ENCODE data around the gene CUEDC1. TPM values are rescaled to one million over a fixed set of nuclear protein-coding genes. Genes with fewer than 3 reads are reported as not detected.

The CUEDC1 gene
- total RNA-seq, 1 experiment from 2014 or later, result 53.5 TPM

GRCh38 chr17:57819867-57820266, 135.3 kb downstream of the CUEDC1 start:
- no TSS peak for BruUV-seq (replicated peaks)
- Histone ChIP-seq H3K27me3 (replicated peaks; ENCODE audit: insufficient read depth, low read depth, low read length, poor library complexity) (peaks cover 2% of the 10 kb centered on the region), H3K4me1 (ENCODE audit: insufficient read depth, low read length, poor library complexity, severe bottlenecking) (peaks cover 14% of the 10 kb centered on the region), H3K27ac (ENCODE audit: low read depth, low read length, poor library complexity, severe bottlenecking) (no peak overlapping the region), H3K36me3 (ENCODE audit: insufficient read depth, low read length, poor library complexity, severe bottlenecking) (no peaks in the 10 kb centered on the region), H3K4me3 (ENCODE audit: low read depth, low read length, poor library complexity, severe bottlenecking) (no peak overlapping the region), H3K9me3 (ENCODE audit: low read depth, low read length, poor library complexity, severe bottlenecking) (no peaks in the 10 kb centered on the region)
- intact Hi-C loops (cut with micrococcal nuclease; ENCODE audit: unreplicated experiment), result loop anchor here (10.0 kb wide), 1 partner anchor 395 kb away; no protein-coding TSS in a partner anchor
- ChIA-PET POLR2A (ENCODE audit: low non-redundant PET) (no interaction called here), CTCF (interaction anchor here (0.8 kb wide), 1 partner anchor 14 kb away, joined by 7 read pairs; no protein-coding TSS in a partner anchor)
- peak; percentile 63 for DNase-seq (ENCODE audit: low spot score)
- TF ChIP-seq CTCF (conservative IDR thresholded peaks at IDR 0.05; ENCODE audit: low read depth, low read length) (no peak), EZH2 (IDR thresholded peaks at IDR 0.05; ENCODE audit: borderline replicate concordance, low read depth, low read length, poor library complexity, severe bottlenecking) (no peak)

- Histone ChIP-seq H3K4me1 (ENCODE audit: insufficient read depth, low read length, poor library complexity, severe bottlenecking) (peaks cover 14% of the 10 kb centered on the region), H3K27me3 (replicated peaks; ENCODE audit: insufficient read depth, low read depth, low read length, poor library complexity) (peaks cover 6% of the 10 kb centered on the region), H3K36me3 (ENCODE audit: insufficient read depth, low read length, poor library complexity, severe bottlenecking) (no peaks in the 10 kb centered on the region), H3K4me3 (ENCODE audit: low read depth, low read length, poor library complexity, severe bottlenecking) (no peak overlapping the region), H3K9me3 (ENCODE audit: low read depth, low read length, poor library complexity, severe bottlenecking) (no peaks in the 10 kb centered on the region), H3K27ac (ENCODE audit: low read depth, low read length, poor library complexity, severe bottlenecking) (no peak overlapping the region)
- POLR2A ChIA-PET (ENCODE audit: low non-redundant PET), result no interaction called here
- CTCF ChIA-PET, result interaction anchor here (0.8 kb wide), 1 partner anchor 14 kb away, joined by 7 read pairs; no protein-coding TSS in a partner anchor
- TF ChIP-seq EZH2 (IDR thresholded peaks at IDR 0.05; ENCODE audit: borderline replicate concordance, low read depth, low read length, poor library complexity, severe bottlenecking), result no peak
- no peak for DNase-seq (ENCODE audit: low spot score)
- no TSS peak for BruUV-seq (replicated peaks)
- intact Hi-C loops (cut with micrococcal nuclease; ENCODE audit: unreplicated experiment), result loop anchor here (10.0 kb wide), 1 partner anchor 394 kb away; no protein-coding TSS in a partner anchor
These were observed 135.9 kb downstream of the CUEDC1 start for GRCh38 chr17:57819285-57819684.

- Histone ChIP-seq H3K27ac (ENCODE audit: low read depth, low read length, poor library complexity, severe bottlenecking) (no peak overlapping the region), H3K9me3 (ENCODE audit: low read depth, low read length, poor library complexity, severe bottlenecking) (no peaks in the 10 kb centered on the region), H3K4me3 (ENCODE audit: low read depth, low read length, poor library complexity, severe bottlenecking) (no peak overlapping the region), H3K27me3 (replicated peaks; ENCODE audit: insufficient read depth, low read depth, low read length, poor library complexity) (peaks cover 6% of the 10 kb centered on the region), H3K4me1 (ENCODE audit: insufficient read depth, low read length, poor library complexity, severe bottlenecking) (peaks cover 14% of the 10 kb centered on the region), H3K36me3 (ENCODE audit: insufficient read depth, low read length, poor library complexity, severe bottlenecking) (no peaks in the 10 kb centered on the region)
- no peak for DNase-seq (ENCODE audit: low spot score)
- intact Hi-C loops (cut with micrococcal nuclease; ENCODE audit: unreplicated experiment), result loop anchor here (10.0 kb wide), 1 partner anchor 393 kb away; no protein-coding TSS in a partner anchor
- CTCF ChIA-PET, result interaction anchor here (0.6 to 0.7 kb wide), 2 partner anchors 15 to 566 kb away, joined by 3 to 4 read pairs; no protein-coding TSS in a partner anchor
- BruUV-seq (replicated peaks), result no TSS peak
- POLR2A ChIA-PET (ENCODE audit: low non-redundant PET), result interaction anchor here (0.6 kb wide), 1 partner anchor 34 kb away, joined by 6 read pairs; no protein-coding TSS in a partner anchor
- TF ChIP-seq CTCF (conservative IDR thresholded peaks at IDR 0.05; ENCODE audit: low read depth, low read length) (no peak), EZH2 (IDR thresholded peaks at IDR 0.05; ENCODE audit: borderline replicate concordance, low read depth, low read length, poor library complexity, severe bottlenecking) (no peak)
These were observed 137.1 kb downstream of the CUEDC1 start for GRCh38 chr17:57818066-57818465.

- H3K4me3 ChIP-seq (ENCODE audit: low read depth, low read length, poor library complexity, severe bottlenecking), result no peak overlapping the region
- H3K9me3 ChIP-seq (ENCODE audit: low read depth, low read length, poor library complexity, severe bottlenecking), result no peaks in the 10 kb centered on the region
- peaks cover 6% of the 10 kb centered on the region for H3K27me3 ChIP-seq (replicated peaks; ENCODE audit: insufficient read depth, low read depth, low read length, poor library complexity)
- intact Hi-C loops (cut with micrococcal nuclease; ENCODE audit: unreplicated experiment), result loop anchor here (10.0 kb wide), 1 partner anchor 392 kb away; no protein-coding TSS in a partner anchor
- TF ChIP-seq EZH2 (IDR thresholded peaks at IDR 0.05; ENCODE audit: borderline replicate concordance, low read depth, low read length, poor library complexity, severe bottlenecking) (no peak), CTCF (conservative IDR thresholded peaks at IDR 0.05; ENCODE audit: low read depth, low read length) (no peak)
- H3K4me1 ChIP-seq (ENCODE audit: insufficient read depth, low read length, poor library complexity, severe bottlenecking), result peaks cover 18% of the 10 kb centered on the region
- ChIA-PET POLR2A (ENCODE audit: low non-redundant PET) (no interaction called here), CTCF (no interaction called here)
- BruUV-seq (replicated peaks), result no TSS peak
- no peak overlapping the region for H3K27ac ChIP-seq (ENCODE audit: low read depth, low read length, poor library complexity, severe bottlenecking)
- H3K36me3 ChIP-seq (ENCODE audit: insufficient read depth, low read length, poor library complexity, severe bottlenecking), result no peaks in the 10 kb centered on the region
- no peak for DNase-seq (ENCODE audit: low spot score)
These were observed 137.9 kb downstream of the CUEDC1 start for GRCh38 chr17:57817299-57817698.
